GM12872 (cell line): Measurements from ENCODE around the gene FOXP4.

ENCODE experiments used
- CTCF ChIP-seq: IDR thresholded peaks from 3 replicates; pipeline ENCODE4 v1.5.1; 2011; ENCODE audit warnings: low read depth, mild to moderate bottlenecking, low read length, moderate library complexity; ENCODE audit not compliant: insufficient read depth

Gene FOXP4

GRCh38 chr6:41595166-41595565, 49.0 kb downstream of the FOXP4 start:
- no peak for TF ChIP-seq CTCF

GRCh38 chr6:41596096-41596685, 50.0 kb downstream of the FOXP4 start:
- no peak for TF ChIP-seq CTCF

DNA sequence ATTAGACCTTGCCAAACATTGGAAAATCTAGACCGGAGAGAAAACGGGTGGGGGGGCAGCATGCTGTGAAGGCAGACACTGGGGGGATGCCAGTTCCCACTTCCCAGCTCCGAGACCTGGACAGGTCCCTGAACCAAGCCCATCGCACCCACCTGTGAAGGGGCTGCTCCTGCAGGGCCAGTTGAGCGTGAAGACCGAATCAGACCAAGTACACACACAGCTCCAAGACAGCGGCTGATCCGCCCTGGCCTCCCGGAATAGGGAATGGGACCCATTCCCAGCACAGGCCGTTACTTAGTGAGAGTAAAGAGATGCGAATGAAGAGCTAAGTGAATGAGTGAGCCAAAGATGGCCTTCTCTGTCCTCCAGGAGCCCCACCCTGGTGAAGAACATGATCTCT, 50.6 kb downstream of the FOXP4 start:
- no peak for TF ChIP-seq CTCF

- no peak for TF ChIP-seq CTCF
Measured at GRCh38 chr6:41597246-41598000, 51.2 kb downstream of the FOXP4 start.

GRCh38 chr6:41598670-41599014, 52.5 kb downstream of the FOXP4 start:
- no peak for TF ChIP-seq CTCF

DNA sequence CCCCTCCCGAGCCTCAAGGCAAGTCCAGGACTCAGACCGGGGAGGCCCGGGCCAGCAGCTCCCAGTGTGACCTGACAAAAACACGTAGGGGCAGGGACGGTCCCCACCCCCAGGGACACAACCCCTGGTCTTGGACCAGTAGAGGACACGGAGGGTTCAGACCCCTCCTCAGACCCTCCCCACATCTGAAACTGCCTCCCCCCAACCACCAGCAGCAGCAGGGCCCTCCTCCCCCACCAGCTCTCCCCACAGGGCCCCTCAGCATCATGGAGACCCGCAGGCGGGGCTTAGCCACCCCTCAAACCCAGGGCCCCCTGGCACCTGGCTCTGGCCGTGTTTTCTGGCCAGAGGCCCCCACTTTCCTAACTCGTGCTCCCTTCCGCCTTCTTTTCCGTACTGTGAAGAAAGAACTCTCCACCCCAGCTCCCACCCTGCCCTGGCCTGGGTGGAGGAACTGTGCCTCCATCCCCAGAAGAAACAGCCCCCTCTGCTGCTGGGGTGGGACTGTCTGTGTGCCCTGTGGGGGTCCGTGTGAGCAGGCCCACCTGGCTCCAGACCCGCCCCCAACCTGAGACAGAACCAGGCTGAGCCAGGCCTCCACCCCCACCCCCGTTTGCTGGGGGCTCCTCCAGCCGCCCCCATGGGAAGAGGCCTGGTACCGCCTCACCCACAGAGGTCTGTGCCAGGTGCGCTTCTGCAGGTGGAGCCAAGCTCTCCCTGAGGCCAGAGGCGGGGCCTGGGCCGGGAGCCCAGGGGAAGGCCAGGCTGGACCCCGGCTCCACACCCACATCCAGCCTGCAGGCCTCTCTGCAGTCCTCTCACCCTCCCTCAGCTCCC, 53.1 kb downstream of the FOXP4 start:
- TF ChIP-seq CTCF: no peak

DNA sequence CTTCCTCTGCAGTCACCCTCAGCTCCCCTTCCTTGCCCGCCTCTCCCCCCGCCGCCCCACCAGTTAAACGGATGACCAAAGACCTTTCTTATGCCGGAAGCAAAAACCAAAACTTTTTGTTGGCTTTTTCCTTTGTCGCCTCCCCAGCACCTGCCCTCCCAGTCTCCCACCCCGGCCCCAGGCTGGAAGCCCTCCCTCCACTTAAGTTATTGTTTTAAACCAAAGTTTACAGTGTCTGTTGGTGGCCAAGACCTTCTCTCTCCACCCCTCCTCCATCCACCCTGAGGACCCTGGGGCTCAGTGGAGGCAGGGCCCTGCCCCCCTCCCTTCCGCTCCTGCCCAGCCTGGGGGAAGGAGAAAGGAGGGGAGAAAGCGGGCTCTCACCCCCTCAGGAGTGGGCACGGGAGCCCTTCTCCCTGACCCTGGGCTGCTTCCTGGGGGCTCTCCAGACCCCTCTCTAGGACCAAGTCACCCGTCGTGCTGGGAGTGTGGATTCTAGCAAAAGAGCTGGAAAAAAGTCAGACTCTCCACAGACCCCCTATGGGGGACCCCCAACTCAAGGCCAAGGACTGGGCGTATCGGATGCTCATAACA, 53.8 kb downstream of the FOXP4 start:
- TF ChIP-seq CTCF: no peak
